Endothelial cell of umbilical vein (primary cell): ENCODE results near the gene CYP4F3. TPM values are rescaled to one million over a fixed set of nuclear protein-coding genes. Genes with fewer than 3 reads are reported as not detected.

ENCODE experiments used
- BruUV-seq: library from RNA; stranded (reverse); fragments of 400-500 nt; replicated peaks from 2 replicates; lab custom pipeline; 2021; lab: Mats Ljungman, UMichigan
- CTCF ChIA-PET: fragments of 300-600, 350-600 bp; sonication (Branson Sonifier 250); formaldehyde crosslinking; loops from one replicate; lab custom pipeline; 2021; ENCODE audit warnings: antibody characterized with exemption, inconsistent platforms; lab: Charles Lee
- POLR2A ChIA-PET: fragments of 300-600, 350-600 bp; sonication (Branson Sonifier 250); formaldehyde crosslinking; loops from one replicate; lab custom pipeline; 2021; ENCODE audit warnings: antibody characterized with exemption, inconsistent platforms; lab: Charles Lee
- DNase-seq: peaks from one replicate; pipeline ENCODE4 v3.0.0-alpha.2; 2011; ENCODE audit warnings: low read depth, low spot score
- FAIRE-seq: peaks from 2 replicates; lab custom pipeline; 2011; peaks lifted over from hg19 to GRCh38; lab: Jason Lieb, UNC
- H2AFZ ChIP-seq: 2 replicates; pipeline ENCODE4 v1.6.0; 2012; ENCODE audit warnings: low read depth, low read length, control low read depth, inconsistent platforms
- H3K27ac ChIP-seq: 2 replicates; pipeline ENCODE4 v1.5.1; 2011; ENCODE audit warnings: low read depth, mild to moderate bottlenecking, control low read depth, low read length, moderate library complexity; ENCODE audit not compliant: insufficient read depth
- H3K27me3 ChIP-seq, 2 experiments: 2 replicates each; pipeline versions ENCODE4 v1.6.0 to v1.6.1; 2011; ENCODE audit warnings: low read length in 2 of 2, mixed read lengths in 1 of 2; ENCODE audit not compliant: control insufficient read depth in 2 of 2, insufficient read depth in 2 of 2
- H3K36me3 ChIP-seq, 2 experiments: 2 replicates in 1 of 2; 3 replicates in 1 of 2; pipeline ENCODE4 v1.5.1; 2011; ENCODE audit warnings: low read length in 2 of 2, mild to moderate bottlenecking in 1 of 2, moderate library complexity in 1 of 2; ENCODE audit not compliant: control insufficient read depth in 2 of 2, insufficient read depth in 2 of 2; ENCODE audit errors: extremely low read depth in 1 of 2
- H3K4me1 ChIP-seq: 3 replicates; pipeline ENCODE4 v1.5.1; 2011; ENCODE audit warnings: mild to moderate bottlenecking, low read length; ENCODE audit not compliant: control insufficient read depth, insufficient read depth; ENCODE audit errors: extremely low read depth
- H3K4me2 ChIP-seq: 2 replicates; pipeline ENCODE4 v1.6.1; 2011; ENCODE audit warnings: low read length, control low read depth, mixed read lengths; ENCODE audit not compliant: insufficient read depth
- H3K4me3 ChIP-seq, 3 experiments: fragments of 200-600 bp in 1 of 3; sonication (generic), shearing (Covaris generic) in 1 of 3; replicated peaks in 1 of 3; 2 replicates each; pipeline ENCODE4 v1.5.1; 2011 to 2016; ENCODE audit warnings: control low read depth in 3 of 3, low read length in 3 of 3, mild to moderate bottlenecking in 2 of 3, inconsistent platforms in 1 of 3, low read depth in 1 of 3, moderate library complexity in 1 of 3; ENCODE audit not compliant: insufficient read depth in 1 of 3
- H3K79me2 ChIP-seq: 2 replicates; pipeline ENCODE4 v1.6.0; 2012; ENCODE audit warnings: low read length, inconsistent platforms; ENCODE audit not compliant: control insufficient read depth, insufficient read depth
- H3K9ac ChIP-seq: replicated peaks from 2 replicates; pipeline ENCODE3; 2011; ENCODE audit warnings: low read length, control low read depth; ENCODE audit not compliant: insufficient read depth; ENCODE audit errors: extremely low read depth
- H3K9me1 ChIP-seq: replicated peaks from 3 replicates; pipeline ENCODE4 v1.6.0; 2011; ENCODE audit warnings: mild to moderate bottlenecking, low read length; ENCODE audit not compliant: control insufficient read depth, insufficient read depth; ENCODE audit errors: extremely low read depth
- H3K9me3 ChIP-seq: replicated peaks from 2 replicates; pipeline ENCODE4 v1.5.1; 2012; ENCODE audit warnings: low read length, inconsistent platforms; ENCODE audit not compliant: control insufficient read depth, insufficient read depth
- H4K20me1 ChIP-seq: replicated peaks from 2 replicates; pipeline ENCODE3; 2011; ENCODE audit warnings: mild to moderate bottlenecking, low read length; ENCODE audit not compliant: control insufficient read depth, insufficient read depth; ENCODE audit errors: extremely low read depth
- EZH2 ChIP-seq: IDR thresholded peaks from 2 replicates; pipeline ENCODE4 v1.6.1; 2012; ENCODE audit warnings: borderline replicate concordance, low read depth, mild to moderate bottlenecking, moderate library complexity, low read length, inconsistent platforms; ENCODE audit not compliant: severe bottlenecking
- FOS ChIP-seq: IDR thresholded peaks from 2 replicates; pipeline ENCODE4 v1.6.1; 2011; ENCODE audit warnings: mild to moderate bottlenecking, low read length, moderate library complexity, borderline replicate concordance; ENCODE audit not compliant: insufficient read depth
- GATA2 ChIP-seq: IDR thresholded peaks from 2 replicates; pipeline ENCODE4 v1.7.0; 2011; ENCODE audit warnings: low read depth, mild to moderate bottlenecking, moderate library complexity, mixed read lengths, low read length; ENCODE audit not compliant: insufficient read length, insufficient read depth
- MYC ChIP-seq: IDR thresholded peaks from one replicate; pipeline ENCODE4 v1.6.1; 2011; ENCODE audit warnings: mild to moderate bottlenecking, low read depth, low read length
- POLR2A ChIP-seq: IDR thresholded peaks from 2 replicates; pipeline ENCODE4 v1.6.1; 2012; ENCODE audit warnings: low read depth, mild to moderate bottlenecking, control low read depth, low read length
- POLR2AphosphoS5 ChIP-seq: IDR thresholded peaks from 2 replicates; pipeline ENCODE4 v1.6.1; 2012; ENCODE audit warnings: low read depth, mild to moderate bottlenecking, control low read depth, low read length, moderate library complexity; ENCODE audit not compliant: insufficient read depth
- dilution Hi-C: fragments of 300-500 bp; cut with MboI; formaldehyde crosslinking; loops from one replicate; pipeline ENCODE4 v1.15.0; 2019; ENCODE audit warnings: low sequenced_read_pairs; ENCODE audit not compliant: extremely low pct_ligation_motif_present
- intact Hi-C: fragments of 100-400 bp; cut with micrococcal nuclease; formaldehyde crosslinking; loops from one replicate; pipeline ENCODE4 v1.10.0; 2022
- polyA plus RNA-seq, 4 experiments: library from polyadenylated mRNA; depleted of rRNA in 3 of 4; stranded (reverse) in 3 of 4; unstranded in 1 of 4; fragments of >200 nt; gene quantifications; 2 replicates each; pipeline versions ENCODE4 v1.2.1 to v1.2.3, GENCODE V29; 2011 to 2012; ENCODE audit warnings: missing spikeins in 1 of 4
- total RNA-seq: library from RNA; stranded (reverse); gene quantifications from 2 replicates; pipeline ENCODE4 v1.2.3, GENCODE V29; 2021
- TF ChIP-seq, protein P1 (sequence below), 2 donors: IDR thresholded peaks; 1 replicate in 1 of 2; 2 replicates in 1 of 2; pipeline ENCODE4 v1.5.1; 2011; ENCODE audit warnings: low read length in 2 of 2, mild to moderate bottlenecking in 2 of 2, moderate library complexity in 2 of 2, control low read depth in 1 of 2, inconsistent platforms in 1 of 2, low read depth in 1 of 2; ENCODE audit not compliant: insufficient read depth in 1 of 2; ENCODE audit errors: extremely low read depth in 1 of 2
- TF ChIP-seq, protein P2 (sequence below): IDR thresholded peaks from 2 replicates; pipeline ENCODE4 v1.6.1; 2011; ENCODE audit not compliant: insufficient read depth, insufficient read length

Gene CYP4F3
- total and polyA plus RNA-seq, 2 donors (not counting 3 experiments of a cell fraction or from before 2014, with no cell fraction given), result not detected

DNA sequence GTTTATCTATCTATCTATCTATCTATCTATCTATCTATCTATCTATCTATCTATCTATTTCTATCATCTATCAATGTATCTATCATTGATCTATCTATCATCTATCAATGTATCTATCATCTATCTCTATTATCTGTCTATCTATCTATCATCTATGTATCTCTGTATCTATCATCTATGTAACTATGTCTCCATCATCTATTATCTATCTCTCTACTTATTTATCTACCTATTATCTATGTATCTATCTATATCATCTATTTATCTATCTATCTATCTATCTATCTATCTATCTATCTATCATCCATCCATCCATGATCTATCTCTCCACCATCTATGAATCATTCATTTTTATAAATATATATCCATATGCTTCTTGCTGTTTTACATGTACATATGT, 15.8 kb downstream of the CYP4F3 start:
- Histone ChIP-seq H3K4me3 (no peak overlapping the region), H3K9ac (no peak overlapping the region), H3K27ac (no peak overlapping the region), H3K27me3 (no peaks in the 10 kb centered on the region), H3K4me2 (no peak overlapping the region), H2AFZ (no peak overlapping the region), H3K9me1 (no peaks in the 10 kb centered on the region), H3K36me3 (no peaks in the 10 kb centered on the region), H3K9me3 (no peaks in the 10 kb centered on the region), H3K79me2 (no peaks in the 10 kb centered on the region), H3K4me1 (no peaks in the 10 kb centered on the region), H4K20me1 (no peaks in the 10 kb centered on the region)
- POLR2A ChIA-PET, result no interaction called here
- no TSS peak for BruUV-seq
- dilution Hi-C loops (no loop called here), intact Hi-C loops (no loop called here)
- FAIRE-seq (no peak), DNase-seq (no peak)
- TF ChIP-seq, protein P1, sequence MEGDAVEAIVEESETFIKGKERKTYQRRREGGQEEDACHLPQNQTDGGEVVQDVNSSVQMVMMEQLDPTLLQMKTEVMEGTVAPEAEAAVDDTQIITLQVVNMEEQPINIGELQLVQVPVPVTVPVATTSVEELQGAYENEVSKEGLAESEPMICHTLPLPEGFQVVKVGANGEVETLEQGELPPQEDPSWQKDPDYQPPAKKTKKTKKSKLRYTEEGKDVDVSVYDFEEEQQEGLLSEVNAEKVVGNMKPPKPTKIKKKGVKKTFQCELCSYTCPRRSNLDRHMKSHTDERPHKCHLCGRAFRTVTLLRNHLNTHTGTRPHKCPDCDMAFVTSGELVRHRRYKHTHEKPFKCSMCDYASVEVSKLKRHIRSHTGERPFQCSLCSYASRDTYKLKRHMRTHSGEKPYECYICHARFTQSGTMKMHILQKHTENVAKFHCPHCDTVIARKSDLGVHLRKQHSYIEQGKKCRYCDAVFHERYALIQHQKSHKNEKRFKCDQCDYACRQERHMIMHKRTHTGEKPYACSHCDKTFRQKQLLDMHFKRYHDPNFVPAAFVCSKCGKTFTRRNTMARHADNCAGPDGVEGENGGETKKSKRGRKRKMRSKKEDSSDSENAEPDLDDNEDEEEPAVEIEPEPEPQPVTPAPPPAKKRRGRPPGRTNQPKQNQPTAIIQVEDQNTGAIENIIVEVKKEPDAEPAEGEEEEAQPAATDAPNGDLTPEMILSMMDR (IDR thresholded peaks at IDR 0.05; ENCODE audit: extremely low read depth in 1 of 2, insufficient read depth in 1 of 2, low read depth in 1 of 2, low read length in 2 of 2), result no peak
- TF ChIP-seq, protein P2, sequence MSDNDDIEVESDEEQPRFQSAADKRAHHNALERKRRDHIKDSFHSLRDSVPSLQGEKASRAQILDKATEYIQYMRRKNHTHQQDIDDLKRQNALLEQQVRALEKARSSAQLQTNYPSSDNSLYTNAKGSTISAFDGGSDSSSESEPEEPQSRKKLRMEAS, result no peak
- TF ChIP-seq FOS (no peak), EZH2 (no peak), POLR2AphosphoS5 (no peak), GATA2 (no peak), MYC (no peak), POLR2A (no peak)
- CTCF ChIA-PET, result no interaction called here
